GM18909 (cell line): ENCODE data around the gene NRBP1.

Experiments
- ATAC-seq: cut with Tn5 transposase; IDR thresholded peaks from one replicate; pipeline ENCODE4 v1.9.1; 2021; ENCODE audit warnings: mild to moderate bottlenecking; ENCODE audit not compliant: unreplicated experiment, poor library complexity

The NRBP1 gene

GRCh38 chr2:27428213-27428977 is at the start of gene NRBP1:
TSS of gene NRBP1 (plus strand) at chr2:27428631. CDS start at chr2:27433274, 4,643 bp downstream.
- ATAC-seq: peak; percentile 88

- no peak for ATAC-seq
These were observed 49.6 kb upstream of the NRBP1 start for GRCh38 chr2:27378809-27379290.

- ATAC-seq: no peak
These were observed 49.0 kb upstream of the NRBP1 start for GRCh38 chr2:27379383-27379835.

- ATAC-seq: no peak
These were observed 48.4 kb upstream of the NRBP1 start for GRCh38 chr2:27379836-27380625.

- ATAC-seq: peak; percentile 88
These were observed 47.5 kb upstream of the NRBP1 start, which contains the start of gene ZNF513 for GRCh38 chr2:27380626-27381545. TSS of gene ZNF513 (minus strand) at chr2:27380734. CDS start at chr2:27380526, 208 bp downstream.

GRCh38 chr2:27381577-27382181 is 46.8 kb upstream of the NRBP1 start:
- ATAC-seq: no peak

- no peak for ATAC-seq
These were observed 37.4 kb upstream of the NRBP1 start for GRCh38 chr2:27390822-27391679.

- ATAC-seq: no peak
These were observed 35.2 kb upstream of the NRBP1 start for GRCh38 chr2:27393225-27393624.

- no peak for ATAC-seq
These were observed 29.5 kb upstream of the NRBP1 start for GRCh38 chr2:27398962-27399361.

- ATAC-seq: no peak
These were observed 27.9 kb upstream of the NRBP1 start for GRCh38 chr2:27400348-27401135.

GRCh38 chr2:27407798-27408491 is 20.5 kb upstream of the NRBP1 start:
- no peak for ATAC-seq

GRCh38 chr2:27408601-27409320 is 19.7 kb upstream of the NRBP1 start:
- peak; percentile 37 for ATAC-seq

- ATAC-seq: peak; percentile 95
These were observed 18.9 kb upstream of the NRBP1 start, which contains the start of gene PPM1G for GRCh38 chr2:27409321-27410073. TSS of gene PPM1G (minus strand) at chr2:27409591. CDS start at chr2:27409422, 169 bp downstream.

GRCh38 chr2:27412419-27413152 is 15.8 kb upstream of the NRBP1 start:
- no peak for ATAC-seq

- ATAC-seq: no peak
These were observed 12.3 kb upstream of the NRBP1 start for GRCh38 chr2:27416151-27416550.
